OCI-LY3 (cell line): Measurements from ENCODE around the gene TCF7.

Experiments used
- EZH2phosphoT487 ChIP-seq: fragments of 200-600 bp; shearing (Covaris generic); IDR thresholded peaks from 2 replicates; pipeline ENCODE4 v1.6.1; 2018; ENCODE audit warnings: antibody characterized with exemption, mixed run types, low read depth
- TF ChIP-seq, protein P1 (sequence below): fragments of 200-600, 300-600 bp; sonication (generic); IDR thresholded peaks from 2 replicates; pipeline ENCODE4 v1.5.1; 2014; ENCODE audit warnings: antibody characterized with exemption, low read length, low read depth

DNA sequence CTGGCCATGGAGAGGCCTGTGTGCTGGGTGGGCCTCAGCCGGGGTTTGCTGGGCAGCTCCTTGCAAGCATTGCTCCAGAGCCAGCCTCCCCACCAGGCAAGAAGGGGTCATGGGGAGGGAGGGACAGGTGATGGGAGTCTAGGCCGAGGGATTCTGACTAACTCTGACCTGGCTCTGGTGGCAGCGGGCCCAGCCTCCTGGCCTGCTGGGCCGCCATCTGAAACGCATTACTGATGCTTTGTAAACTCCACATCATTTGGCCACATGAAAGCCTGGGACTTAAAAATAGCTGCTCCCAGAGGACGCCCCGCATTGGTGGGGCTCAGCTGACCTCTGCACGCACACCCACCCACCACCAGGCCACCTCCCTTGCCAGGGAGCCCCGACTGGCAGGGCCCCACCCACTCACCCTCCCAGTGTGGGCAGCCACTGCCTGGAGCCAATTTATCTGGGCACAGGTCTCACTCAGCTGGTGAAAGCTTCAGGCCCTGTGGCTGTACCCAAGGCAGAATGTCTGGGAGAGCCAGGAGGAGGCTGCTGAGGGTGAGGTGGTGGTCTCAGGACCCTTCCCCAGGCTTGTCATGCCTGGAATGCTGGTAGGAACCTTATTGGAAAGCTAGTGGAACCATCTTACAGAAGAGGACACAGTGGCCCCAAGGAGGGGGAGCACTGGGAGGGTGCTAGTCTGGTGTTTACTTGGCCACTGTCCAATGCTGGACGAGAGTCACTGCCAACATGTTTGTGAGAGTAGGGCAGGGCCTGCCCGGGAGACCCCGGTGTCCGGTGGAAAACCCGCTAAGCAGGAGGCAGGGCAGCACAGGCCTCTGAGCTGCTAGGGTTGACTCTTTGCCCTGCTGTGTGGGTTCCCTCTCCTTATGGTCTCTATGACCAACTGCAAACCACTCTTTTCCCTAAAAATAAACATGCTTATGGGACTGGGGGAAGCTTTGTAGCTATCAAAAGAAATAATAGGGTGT is 10.8 kb downstream of the TCF7 start:
- TF ChIP-seq, protein P1, sequence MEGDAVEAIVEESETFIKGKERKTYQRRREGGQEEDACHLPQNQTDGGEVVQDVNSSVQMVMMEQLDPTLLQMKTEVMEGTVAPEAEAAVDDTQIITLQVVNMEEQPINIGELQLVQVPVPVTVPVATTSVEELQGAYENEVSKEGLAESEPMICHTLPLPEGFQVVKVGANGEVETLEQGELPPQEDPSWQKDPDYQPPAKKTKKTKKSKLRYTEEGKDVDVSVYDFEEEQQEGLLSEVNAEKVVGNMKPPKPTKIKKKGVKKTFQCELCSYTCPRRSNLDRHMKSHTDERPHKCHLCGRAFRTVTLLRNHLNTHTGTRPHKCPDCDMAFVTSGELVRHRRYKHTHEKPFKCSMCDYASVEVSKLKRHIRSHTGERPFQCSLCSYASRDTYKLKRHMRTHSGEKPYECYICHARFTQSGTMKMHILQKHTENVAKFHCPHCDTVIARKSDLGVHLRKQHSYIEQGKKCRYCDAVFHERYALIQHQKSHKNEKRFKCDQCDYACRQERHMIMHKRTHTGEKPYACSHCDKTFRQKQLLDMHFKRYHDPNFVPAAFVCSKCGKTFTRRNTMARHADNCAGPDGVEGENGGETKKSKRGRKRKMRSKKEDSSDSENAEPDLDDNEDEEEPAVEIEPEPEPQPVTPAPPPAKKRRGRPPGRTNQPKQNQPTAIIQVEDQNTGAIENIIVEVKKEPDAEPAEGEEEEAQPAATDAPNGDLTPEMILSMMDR: no peak
- no peak for TF ChIP-seq EZH2phosphoT487
